ENCODE data around the gene ANKRD29. TPM values are rescaled to one million over a fixed set of nuclear protein-coding genes. Genes with fewer than 3 reads are reported as not detected.
"Not testable (repeated sequence)": the region's sequence is repeated elsewhere in the genome, so short reads cannot be mapped to it uniquely, and the experiment has no call there.

The ANKRD29 gene
- total RNA-seq, 1 donor from 2014 or later = 0.33 TPM

- DNase-seq (ENCODE audit: low spot score) = no peak
- no peak for ATAC-seq
Measured at GRCh38 chr18:23585007-23585871, 77.5 kb downstream of the ANKRD29 start.

- ATAC-seq (no peak), DNase-seq (ENCODE audit: low spot score) (no peak)
Measured at GRCh38 chr18:23584019-23584983, 78.4 kb downstream of the ANKRD29 start.

- ATAC-seq (no peak), DNase-seq (ENCODE audit: low spot score) (no peak)
Measured at GRCh38 chr18:23583071-23583865, 79.4 kb downstream of the ANKRD29 start.

- DNase-seq (ENCODE audit: low spot score) (no peak), ATAC-seq (no peak)
Measured at GRCh38 chr18:23580677-23581367, 81.9 kb downstream of the ANKRD29 start.

- peak; percentile 44 for ATAC-seq
- no peak for DNase-seq (ENCODE audit: low spot score)
Measured at GRCh38 chr18:23578891-23579653, 83.6 kb downstream of the ANKRD29 start.

- DNase-seq (ENCODE audit: low spot score) = no peak
- ATAC-seq = no peak
Measured at GRCh38 chr18:23578067-23578701, 84.5 kb downstream of the ANKRD29 start.

GRCh38 chr18:23577521-23577920 lies 85.2 kb downstream of the ANKRD29 start:
- DNase-seq (ENCODE audit: low spot score); ATAC-seq: not testable (repeated sequence)

GRCh38 chr18:23575309-23575651 lies 87.4 kb downstream of the ANKRD29 start:
- DNase-seq (ENCODE audit: low spot score) (no peak), ATAC-seq (no peak)

GRCh38 chr18:23574611-23575308 lies 88.0 kb downstream of the ANKRD29 start:
- ATAC-seq = no peak

GRCh38 chr18:23573626-23574431 lies 88.9 kb downstream of the ANKRD29 start:
- DNase-seq (ENCODE audit: low spot score) (no peak), ATAC-seq (peak; percentile 32)

More at GRCh38 chr18:23574611-23575308, 88.0 kb downstream of the ANKRD29 start:
- no peak for DNase-seq (ENCODE audit: low spot score)

- DNase-seq (ENCODE audit: low spot score) = no peak
- peak; percentile 55 for ATAC-seq
Measured at GRCh38 chr18:23573020-23573419, 89.7 kb downstream of the ANKRD29 start.

GRCh38 chr18:23572570-23572969 lies 90.1 kb downstream of the ANKRD29 start:
- DNase-seq (ENCODE audit: low spot score) (no peak), ATAC-seq (peak; percentile 25)

- ATAC-seq (peak; percentile 70), DNase-seq (ENCODE audit: low spot score) (no peak)
Measured at GRCh38 chr18:23572012-23572411, 90.7 kb downstream of the ANKRD29 start.

- ATAC-seq (no peak), DNase-seq (ENCODE audit: low spot score) (no peak)
Measured at GRCh38 chr18:23570912-23571504, 91.7 kb downstream of the ANKRD29 start.

GRCh38 chr18:23569299-23570063 lies 93.2 kb downstream of the ANKRD29 start:
- peak; percentile 79 for ATAC-seq
- no peak for DNase-seq (ENCODE audit: low spot score)
